ENCODE results near the gene VAV2. TPM values are rescaled to one million over a fixed set of nuclear protein-coding genes. Genes with fewer than 3 reads are reported as not detected.

VAV2 gene
- total RNA-seq, 2 donors from 2014 or later: 3.5 to 5.5 TPM

DNA sequence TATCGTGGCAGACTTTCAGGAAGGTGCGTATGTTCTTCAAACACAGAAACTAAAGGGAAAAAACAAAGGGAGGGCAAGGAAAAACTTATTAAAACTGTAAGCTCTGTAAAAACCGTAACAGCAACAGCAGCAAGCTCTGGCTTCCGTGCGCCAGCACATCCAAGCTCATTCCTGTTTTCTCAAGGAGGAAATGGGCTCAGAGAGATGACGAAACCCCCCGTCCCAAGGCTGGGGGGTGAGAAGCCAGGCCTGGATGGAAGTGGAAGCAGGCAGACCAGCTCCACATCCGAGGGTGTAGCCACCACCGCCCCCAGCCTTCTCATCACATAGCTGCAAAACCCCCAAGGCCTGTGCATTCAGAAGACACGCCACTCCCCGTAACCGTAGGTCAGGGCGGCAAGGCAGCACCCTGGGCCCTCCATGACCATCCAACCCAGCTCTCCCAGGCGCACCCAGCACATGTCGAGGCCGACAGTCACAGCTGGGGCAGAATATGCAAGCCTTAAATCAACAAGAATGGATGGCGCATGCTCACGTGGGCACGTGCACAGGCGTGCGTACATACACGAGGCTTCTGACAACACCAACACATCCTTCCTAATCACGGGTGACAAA is 52.8 kb downstream of the VAV2 start:
- H3K27me3 Mint-ChIP-seq: no peaks in the 10 kb centered on the region
- ATAC-seq (no peak), DNase-seq (no peak)
- H3K36me3 Mint-ChIP-seq (ENCODE audit: low read depth): no peaks in the 10 kb centered on the region
- H3K27ac Mint-ChIP-seq: no peak overlapping the region
- H3K4me1 Mint-ChIP-seq: peaks cover 2% of the 10 kb centered on the region
- H3K9me3 ChIP-seq (ENCODE audit: control insufficient read depth, low read length, poor library complexity, severe bottlenecking): no peaks in the 10 kb centered on the region
- H3K4me3 Mint-ChIP-seq: no peak overlapping the region

DNA sequence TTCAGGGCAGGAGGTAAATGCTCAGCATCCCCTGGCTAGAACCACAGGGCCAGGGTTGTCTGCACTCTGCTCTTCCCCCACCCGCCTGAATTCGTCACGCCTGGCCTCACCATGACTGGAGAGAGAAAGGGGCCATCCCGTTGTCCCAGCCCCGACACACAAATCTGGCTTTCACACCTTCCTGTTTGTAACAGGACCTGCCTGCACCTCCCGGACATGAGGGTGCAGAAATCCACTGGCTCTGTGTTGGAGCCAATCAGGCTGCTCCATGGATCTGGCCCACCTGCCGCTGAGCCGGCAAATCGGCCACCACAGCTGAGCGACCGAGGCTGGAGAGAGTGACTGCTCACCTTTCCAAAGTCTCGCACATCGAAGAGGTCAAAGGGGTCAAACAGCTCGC is 53.4 kb downstream of the VAV2 start:
- H3K36me3 Mint-ChIP-seq (ENCODE audit: low read depth): no peaks in the 10 kb centered on the region

DNA sequence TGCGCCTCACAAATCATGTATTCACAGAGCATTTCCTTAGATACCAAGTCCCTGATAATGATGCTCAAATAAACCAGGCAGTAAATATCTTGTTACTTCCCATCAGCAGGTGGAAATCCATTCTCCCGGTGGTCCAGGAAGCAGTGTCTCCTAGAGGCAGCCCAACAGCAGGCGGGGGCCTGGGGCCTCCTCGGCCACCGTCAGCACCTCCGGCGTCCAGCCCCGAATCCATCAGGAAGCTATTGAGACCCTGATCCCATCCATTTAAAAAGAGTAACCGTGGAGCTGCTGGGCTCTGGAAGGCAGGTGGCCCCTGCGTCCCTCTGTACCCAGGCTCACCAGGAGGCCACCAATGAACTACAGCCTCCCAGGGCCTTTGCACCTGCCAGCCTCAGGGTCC is 54.0 kb downstream of the VAV2 start:
- H3K36me3 Mint-ChIP-seq (ENCODE audit: low read depth): peaks cover 3% of the 10 kb centered on the region
- H3K9me3 ChIP-seq (ENCODE audit: control insufficient read depth, low read length, poor library complexity, severe bottlenecking): no peaks in the 10 kb centered on the region
- H3K4me1 Mint-ChIP-seq: peaks cover 2% of the 10 kb centered on the region
- DNase-seq: no peak
- no peaks in the 10 kb centered on the region for H3K27me3 Mint-ChIP-seq
- no peak overlapping the region for H3K4me3 Mint-ChIP-seq
- no peak for ATAC-seq
- no peak overlapping the region for H3K27ac Mint-ChIP-seq

More for the DNA sequence above, 53.4 kb downstream of the VAV2 start:
- ATAC-seq (no peak), DNase-seq (no peak)
- Mint-ChIP-seq H3K27ac (no peak overlapping the region), H3K27me3 (no peaks in the 10 kb centered on the region), H3K4me3 (no peak overlapping the region), H3K4me1 (peaks cover 2% of the 10 kb centered on the region)
- no peaks in the 10 kb centered on the region for H3K9me3 ChIP-seq (ENCODE audit: control insufficient read depth, low read length, poor library complexity, severe bottlenecking)

DNA sequence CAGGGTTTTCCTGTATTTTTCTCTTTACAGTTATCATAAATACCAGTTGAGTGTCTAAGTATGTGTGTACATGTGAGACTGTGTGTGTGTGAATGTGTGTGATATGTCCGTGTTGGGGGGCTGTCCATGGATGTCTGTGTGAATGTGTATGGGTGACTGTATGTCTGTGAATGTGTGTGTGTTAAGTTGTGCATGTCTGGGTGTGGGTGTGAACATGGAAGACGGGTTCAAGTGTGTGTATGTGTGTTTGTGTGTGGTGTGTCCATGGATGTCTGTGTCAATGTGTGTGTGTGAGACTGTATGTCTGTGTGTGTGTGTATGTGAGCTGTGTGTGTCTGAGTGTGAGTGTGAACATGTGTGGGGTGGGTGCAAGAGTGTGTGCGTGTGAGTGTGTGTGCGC is 55.0 kb downstream of the VAV2 start:
- ATAC-seq: no peak
- Mint-ChIP-seq H3K4me3 (no peak overlapping the region), H3K36me3 (ENCODE audit: low read depth) (peaks cover 3% of the 10 kb centered on the region), H3K4me1 (peaks cover 2% of the 10 kb centered on the region), H3K27ac (no peak overlapping the region), H3K27me3 (no peaks in the 10 kb centered on the region)
- no peaks in the 10 kb centered on the region for H3K9me3 ChIP-seq (ENCODE audit: control insufficient read depth, low read length, poor library complexity, severe bottlenecking)
- no peak for DNase-seq

DNA sequence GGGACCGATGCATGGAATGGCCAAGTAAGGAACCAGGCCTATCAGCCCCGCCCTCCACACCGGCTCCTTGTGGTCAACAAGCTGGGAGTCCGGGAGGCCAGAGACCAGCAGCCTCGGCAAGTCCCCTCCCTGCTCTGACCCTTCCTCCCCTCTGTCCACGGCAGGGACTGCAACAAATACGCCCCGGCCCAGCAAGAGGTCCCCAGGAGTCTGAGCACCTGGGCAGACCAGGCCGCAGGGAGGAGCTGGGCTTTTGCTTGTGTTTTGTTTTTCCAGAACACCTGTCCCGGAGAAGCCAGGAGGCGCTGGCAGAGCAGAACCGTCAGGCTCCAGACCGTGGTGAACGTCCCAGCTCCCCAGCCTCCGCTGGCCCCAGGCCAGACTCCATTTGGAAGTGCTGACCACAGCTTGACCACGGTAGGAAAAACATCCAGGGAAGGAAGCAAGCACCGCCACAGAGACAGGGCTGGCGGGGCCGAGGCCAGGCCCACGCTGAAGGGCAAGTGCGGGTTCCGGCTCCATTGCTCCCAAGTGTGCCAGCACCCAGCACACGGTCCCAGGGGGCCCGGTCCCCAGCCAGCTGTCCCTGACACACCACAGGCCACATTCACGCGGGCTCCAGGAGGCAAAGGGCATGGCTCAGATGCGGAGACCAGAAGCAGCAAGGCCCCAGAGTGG is 56.7 kb downstream of the VAV2 start:
- Mint-ChIP-seq H3K36me3 (ENCODE audit: low read depth) (peaks cover 3% of the 10 kb centered on the region), H3K27me3 (no peaks in the 10 kb centered on the region), H3K4me3 (no peak overlapping the region), H3K4me1 (peaks cover 3% of the 10 kb centered on the region), H3K27ac (no peak overlapping the region)
- H3K9me3 ChIP-seq (ENCODE audit: control insufficient read depth, low read length, poor library complexity, severe bottlenecking): no peaks in the 10 kb centered on the region
- DNase-seq: no peak
- no peak for ATAC-seq

DNA sequence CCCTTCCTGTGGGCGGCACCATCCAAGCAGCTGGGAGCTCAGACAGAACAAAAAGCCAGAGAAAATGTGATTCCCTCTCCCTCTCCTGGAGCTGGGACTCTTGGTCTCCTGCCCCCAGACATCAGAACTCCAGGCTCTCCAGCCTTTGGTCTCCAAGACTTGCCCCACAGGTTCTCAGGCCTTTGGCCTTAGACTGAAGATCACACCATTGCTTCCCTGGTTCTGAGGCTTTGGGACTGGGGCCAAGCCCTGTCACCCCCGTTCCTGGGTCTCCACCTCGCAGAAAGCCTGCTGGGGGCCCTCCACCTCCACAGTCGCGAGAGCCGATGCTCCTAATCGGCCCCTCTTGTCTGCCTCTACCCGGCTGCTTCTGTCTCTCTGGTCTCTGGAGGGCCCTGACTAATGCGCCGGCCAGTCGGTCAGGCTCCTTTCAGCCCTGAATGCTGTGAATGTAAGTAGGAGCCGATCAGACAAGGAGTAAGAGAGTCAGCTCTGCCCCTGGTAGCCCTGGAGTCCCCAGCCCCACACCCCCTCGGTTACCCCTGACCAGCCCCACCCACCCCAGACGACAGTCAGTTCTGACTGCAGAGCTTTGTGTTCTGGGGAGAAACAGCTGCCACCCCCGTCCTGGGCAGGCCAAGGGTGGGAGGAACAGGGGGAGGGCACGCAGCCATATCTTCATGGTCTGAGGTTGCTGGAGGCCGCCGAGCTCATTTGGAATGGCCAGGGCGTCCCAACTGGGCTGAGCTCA is 57.5 kb downstream of the VAV2 start:
- Mint-ChIP-seq H3K27me3 (no peaks in the 10 kb centered on the region), H3K4me1 (peaks cover 6% of the 10 kb centered on the region), H3K4me3 (no peak overlapping the region), H3K36me3 (ENCODE audit: low read depth) (peaks cover 5% of the 10 kb centered on the region), H3K27ac (no peak overlapping the region)
- DNase-seq (no peak), ATAC-seq (no peak)
- no peaks in the 10 kb centered on the region for H3K9me3 ChIP-seq (ENCODE audit: control insufficient read depth, low read length, poor library complexity, severe bottlenecking)

DNA sequence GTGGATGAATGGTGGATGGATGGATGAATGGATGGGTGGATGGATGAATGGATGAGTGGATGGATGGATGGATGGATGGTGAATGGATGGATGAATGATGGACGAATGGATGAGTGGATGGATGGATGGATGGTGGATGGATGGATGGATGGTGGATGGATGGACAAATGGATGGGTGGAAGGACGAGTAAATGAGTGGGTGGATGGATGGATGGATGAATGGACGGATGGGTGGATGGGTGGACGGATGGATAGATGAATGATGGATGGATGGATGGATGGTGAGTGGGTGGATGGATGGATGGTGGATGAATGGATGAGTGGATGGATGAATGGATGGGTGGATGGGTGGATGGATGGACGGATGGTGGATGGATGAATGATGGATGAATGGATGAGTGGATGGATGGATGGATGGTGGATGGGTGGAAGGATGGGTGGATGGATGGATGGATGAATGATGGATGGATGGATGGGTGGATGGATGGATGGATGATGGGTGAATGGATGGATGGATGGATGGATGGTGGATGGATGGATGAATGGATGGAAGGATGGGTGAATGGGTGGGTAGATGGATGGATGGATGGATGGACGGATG is 58.6 kb downstream of the VAV2 start:
- no peak for ATAC-seq
- Mint-ChIP-seq H3K27me3 (no peaks in the 10 kb centered on the region), H3K4me1 (peaks cover 6% of the 10 kb centered on the region), H3K4me3 (no peak overlapping the region), H3K36me3 (ENCODE audit: low read depth) (peaks cover 5% of the 10 kb centered on the region), H3K27ac (no peak overlapping the region)
- no peaks in the 10 kb centered on the region for H3K9me3 ChIP-seq (ENCODE audit: control insufficient read depth, low read length, poor library complexity, severe bottlenecking)
- no peak for DNase-seq

DNA sequence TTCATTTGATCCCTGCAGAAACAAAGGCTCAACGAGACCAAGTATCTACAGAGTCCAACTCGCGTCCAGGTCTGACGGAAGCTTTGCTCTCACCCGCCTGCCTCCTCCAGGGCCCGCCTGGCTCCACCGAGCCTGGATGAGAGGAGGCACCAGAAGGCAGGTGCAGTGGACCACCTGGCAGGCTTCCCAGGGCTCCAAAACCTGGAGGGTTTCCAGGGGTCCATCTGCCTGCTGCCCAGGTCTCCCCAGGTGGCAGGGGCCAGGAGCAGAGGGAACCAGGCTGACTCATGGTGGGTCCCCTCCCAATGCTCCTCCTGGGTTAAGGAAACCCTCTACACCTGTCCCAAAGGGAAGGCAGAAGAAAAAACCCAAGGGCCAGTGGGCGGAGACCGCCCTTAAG is 59.5 kb downstream of the VAV2 start:
- Mint-ChIP-seq H3K4me1 (peaks cover 6% of the 10 kb centered on the region), H3K36me3 (ENCODE audit: low read depth) (peaks cover 5% of the 10 kb centered on the region), H3K27me3 (no peaks in the 10 kb centered on the region), H3K4me3 (no peak overlapping the region), H3K27ac (no peak overlapping the region)
- no peak for ATAC-seq
- DNase-seq: no peak
- no peaks in the 10 kb centered on the region for H3K9me3 ChIP-seq (ENCODE audit: control insufficient read depth, low read length, poor library complexity, severe bottlenecking)

DNA sequence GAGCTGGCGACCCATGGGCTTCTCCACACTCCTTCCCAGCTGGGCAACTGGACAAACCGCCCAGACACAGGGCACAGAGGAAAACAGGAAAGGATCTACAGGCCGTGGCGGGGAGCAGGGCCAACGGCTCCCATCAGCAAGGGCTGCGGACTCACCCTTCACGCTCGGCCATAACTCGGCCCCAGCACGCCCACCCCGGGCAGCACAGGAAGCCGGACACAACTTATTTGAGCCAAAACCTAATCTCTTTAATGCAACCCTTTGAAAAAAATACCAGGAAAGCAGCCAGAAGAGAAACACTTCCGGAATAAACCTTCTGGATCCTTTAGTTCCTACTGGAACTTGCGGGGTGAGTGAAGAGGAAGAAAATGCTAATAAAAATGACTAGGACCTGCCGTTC is 59.9 kb downstream of the VAV2 start:
- H3K4me3 Mint-ChIP-seq: no peak overlapping the region
- ATAC-seq (no peak), DNase-seq (no peak)
- H3K4me1 Mint-ChIP-seq: peaks cover 6% of the 10 kb centered on the region
- H3K27me3 Mint-ChIP-seq: no peaks in the 10 kb centered on the region
- no peaks in the 10 kb centered on the region for H3K9me3 ChIP-seq (ENCODE audit: control insufficient read depth, low read length, poor library complexity, severe bottlenecking)
- no peak overlapping the region for H3K27ac Mint-ChIP-seq
- H3K36me3 Mint-ChIP-seq (ENCODE audit: low read depth): peaks cover 5% of the 10 kb centered on the region

DNA sequence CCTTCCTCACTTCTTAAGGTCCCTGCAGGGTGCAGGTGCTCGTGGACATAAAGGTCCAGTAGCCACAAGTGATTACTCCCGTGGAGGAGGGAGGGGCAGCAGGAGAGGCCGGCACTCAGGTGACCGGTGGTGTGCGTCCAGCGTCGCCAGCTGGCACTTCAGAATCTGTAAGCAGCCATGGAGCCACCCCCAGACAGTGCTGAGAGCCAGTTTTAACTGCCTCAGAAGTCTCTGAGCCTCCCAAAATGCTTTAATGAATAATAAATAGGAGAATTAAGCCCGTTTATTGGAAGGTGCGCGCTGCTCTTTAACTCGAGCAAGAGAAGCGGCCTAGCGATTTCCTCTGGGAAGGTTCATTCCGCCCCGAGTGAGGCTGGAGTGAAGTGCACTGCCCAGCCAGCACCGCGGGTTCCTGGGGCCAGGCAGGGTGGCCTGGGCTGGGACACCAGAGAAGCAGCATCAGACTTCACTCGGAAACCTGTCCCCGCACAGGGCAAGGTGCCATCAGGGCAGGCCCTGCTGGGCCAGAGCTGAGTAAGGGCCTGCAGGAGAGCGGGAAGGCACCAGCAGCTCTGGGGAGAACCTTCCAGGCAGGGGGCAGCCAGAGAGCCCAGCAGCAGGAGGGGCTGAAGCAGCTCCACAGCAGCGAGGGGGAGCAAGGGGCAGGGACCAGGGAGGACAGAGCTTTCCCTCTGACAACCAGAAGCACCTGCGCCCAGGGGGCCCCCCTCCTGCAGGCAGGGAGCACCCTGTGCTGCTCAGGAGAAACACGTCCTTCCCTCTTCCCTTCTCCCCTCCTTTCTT is 61.2 kb downstream of the VAV2 start:
- no peaks in the 10 kb centered on the region for H3K9me3 ChIP-seq (ENCODE audit: control insufficient read depth, low read length, poor library complexity, severe bottlenecking)
- no peak for ATAC-seq
- H3K4me3 Mint-ChIP-seq: no peak overlapping the region
- H3K27ac Mint-ChIP-seq: no peak overlapping the region
- peaks cover 3% of the 10 kb centered on the region for H3K4me1 Mint-ChIP-seq
- H3K27me3 Mint-ChIP-seq: no peaks in the 10 kb centered on the region
- peaks cover 5% of the 10 kb centered on the region for H3K36me3 Mint-ChIP-seq (ENCODE audit: low read depth)
- no peak for DNase-seq

DNA sequence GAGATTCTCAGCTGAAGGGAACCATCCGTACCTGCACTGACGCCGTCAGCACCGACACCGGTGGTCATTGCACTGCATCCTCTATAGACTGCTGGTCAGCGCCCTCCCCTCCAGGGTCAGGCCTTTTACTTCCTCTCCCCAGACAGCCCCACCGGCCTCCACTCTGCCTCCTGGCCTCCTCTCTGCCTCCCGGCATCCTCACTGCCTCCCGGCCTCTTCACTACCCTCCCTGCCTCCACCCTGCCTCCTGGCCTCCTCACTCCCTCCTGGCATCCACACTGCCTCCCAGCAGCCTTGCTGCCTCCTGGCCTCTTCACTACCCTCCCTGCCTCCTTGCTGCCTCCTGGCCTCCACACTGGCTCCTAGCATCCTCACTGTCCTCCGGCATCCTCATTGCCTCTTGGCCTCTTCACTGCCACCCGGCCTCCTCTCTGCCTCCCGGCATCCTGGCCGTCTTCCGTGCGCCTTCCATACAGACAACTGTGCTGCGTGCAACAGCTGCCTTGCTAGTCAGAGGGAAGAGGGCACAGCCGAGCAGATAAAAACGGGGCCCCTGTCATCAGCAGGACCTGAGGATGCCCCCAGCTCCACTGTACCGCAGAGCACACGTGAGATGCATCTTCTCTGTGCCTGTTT is 62.0 kb downstream of the VAV2 start:
- no peak for ATAC-seq
- H3K4me1 Mint-ChIP-seq: peaks cover 3% of the 10 kb centered on the region
- H3K27ac Mint-ChIP-seq: no peak overlapping the region
- no peak for DNase-seq
- peaks cover 5% of the 10 kb centered on the region for H3K36me3 Mint-ChIP-seq (ENCODE audit: low read depth)
- no peaks in the 10 kb centered on the region for H3K27me3 Mint-ChIP-seq
- no peak overlapping the region for H3K4me3 Mint-ChIP-seq
- no peaks in the 10 kb centered on the region for H3K9me3 ChIP-seq (ENCODE audit: control insufficient read depth, low read length, poor library complexity, severe bottlenecking)

DNA sequence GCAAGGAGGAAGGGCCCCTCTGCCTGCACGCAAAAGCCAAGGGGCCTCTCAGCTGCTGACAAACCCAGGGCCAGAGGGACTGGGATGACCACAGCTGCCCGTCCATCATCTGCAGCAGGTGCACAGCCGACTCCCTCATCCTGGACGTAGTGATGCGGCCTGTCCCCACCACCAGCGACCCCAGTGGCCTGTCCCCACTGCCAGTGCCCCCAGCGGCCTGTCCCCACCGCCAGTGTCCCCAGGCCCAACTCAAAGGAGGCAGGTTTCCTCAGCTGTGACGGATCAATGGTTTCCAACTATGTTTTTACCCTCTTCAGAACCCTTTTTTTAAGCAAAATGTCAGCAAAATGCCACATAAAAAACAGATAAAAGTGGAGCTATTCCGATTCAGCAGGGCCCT is 62.5 kb downstream of the VAV2 start:
- Mint-ChIP-seq H3K4me3 (no peak overlapping the region), H3K4me1 (peaks cover 3% of the 10 kb centered on the region), H3K27ac (no peak overlapping the region), H3K27me3 (no peaks in the 10 kb centered on the region), H3K36me3 (ENCODE audit: low read depth) (peaks cover 5% of the 10 kb centered on the region)
- ATAC-seq (no peak), DNase-seq (no peak)
- H3K9me3 ChIP-seq (ENCODE audit: control insufficient read depth, low read length, poor library complexity, severe bottlenecking): no peaks in the 10 kb centered on the region
